ENCODE measurements around the gene AGTPBP1.
"Not testable (repeated sequence)": the region's sequence is repeated elsewhere in the genome, so short reads cannot be mapped to it uniquely, and the experiment has no call there.

AGTPBP1 gene

GRCh38 chr9:85599540-85600105 is 142.1 kb downstream of the AGTPBP1 start:
- no peak for TF ChIP-seq YY1 (IDR thresholded peaks at IDR 0.05; ENCODE audit: insufficient read depth, insufficient read length)
- no peak for TF ChIP-seq SUZ12 (IDR thresholded peaks at IDR 0.05; ENCODE audit: extremely low read depth, insufficient read depth, insufficient read length)
- no peak for TF ChIP-seq ZNF274 (IDR thresholded peaks at IDR 0.05; ENCODE audit: low read depth, low read length)
- Histone ChIP-seq H3K4me1 (ENCODE audit: insufficient read depth, insufficient read length) (peaks cover 12% of the 10 kb centered on the region), H3K27me3 (ENCODE audit: insufficient read depth, insufficient read length) (no peaks in the 10 kb centered on the region), H3K4me3 (ENCODE audit: insufficient read length, low read depth) (no peak overlapping the region), H3K9ac (ENCODE audit: insufficient read length, low read depth) (no peak overlapping the region), H3K36me3 (ENCODE audit: insufficient read depth, insufficient read length, low read length) (peaks cover 3% of the 10 kb centered on the region), H3K9me3 (ENCODE audit: insufficient read depth, low read length) (no peaks in the 10 kb centered on the region)
- no peak for DNase-seq (ENCODE audit: low read depth, low spot score)

- Histone ChIP-seq H3K4me3 (ENCODE audit: insufficient read length, low read depth) (no peak overlapping the region), H3K4me1 (ENCODE audit: insufficient read depth, insufficient read length) (no peaks in the 10 kb centered on the region), H3K9me3 (ENCODE audit: insufficient read depth, low read length) (no peaks in the 10 kb centered on the region), H3K27me3 (ENCODE audit: insufficient read depth, insufficient read length) (no peaks in the 10 kb centered on the region), H3K36me3 (ENCODE audit: insufficient read depth, insufficient read length, low read length) (peaks cover 11% of the 10 kb centered on the region), H3K9ac (ENCODE audit: insufficient read length, low read depth) (no peak overlapping the region)
- TF ChIP-seq ZNF274 (IDR thresholded peaks at IDR 0.05; ENCODE audit: low read depth, low read length): no peak
- TF ChIP-seq SUZ12 (IDR thresholded peaks at IDR 0.05; ENCODE audit: extremely low read depth, insufficient read depth, insufficient read length): no peak
- no peak for TF ChIP-seq YY1 (IDR thresholded peaks at IDR 0.05; ENCODE audit: insufficient read depth, insufficient read length)
- no peak for DNase-seq (ENCODE audit: low read depth, low spot score)
These were observed 147.4 kb downstream of the AGTPBP1 start for GRCh38 chr9:85594316-85594715.

- Histone ChIP-seq H3K27me3 (ENCODE audit: insufficient read depth, insufficient read length) (no peaks in the 10 kb centered on the region), H3K36me3 (ENCODE audit: insufficient read depth, insufficient read length, low read length) (peaks cover 33% of the 10 kb centered on the region), H3K9me3 (ENCODE audit: insufficient read depth, low read length) (no peaks in the 10 kb centered on the region), H3K4me3 (ENCODE audit: insufficient read length, low read depth) (no peak overlapping the region), H3K9ac (ENCODE audit: insufficient read length, low read depth) (no peak overlapping the region), H3K4me1 (ENCODE audit: insufficient read depth, insufficient read length) (no peaks in the 10 kb centered on the region)
- no peak for TF ChIP-seq SUZ12 (IDR thresholded peaks at IDR 0.05; ENCODE audit: extremely low read depth, insufficient read depth, insufficient read length)
- no peak for TF ChIP-seq ZNF274 (IDR thresholded peaks at IDR 0.05; ENCODE audit: low read depth, low read length)
- no peak for TF ChIP-seq YY1 (IDR thresholded peaks at IDR 0.05; ENCODE audit: insufficient read depth, insufficient read length)
- no peak for DNase-seq (ENCODE audit: low read depth, low spot score)
These were observed 155.1 kb downstream of the AGTPBP1 start for GRCh38 chr9:85586684-85587083.

GRCh38 chr9:85577353-85577952 is 164.3 kb downstream of the AGTPBP1 start:
- DNase-seq (ENCODE audit: low read depth, low spot score): no peak
- Histone ChIP-seq H3K9me3 (ENCODE audit: insufficient read depth, low read length) (peaks cover 10% of the 10 kb centered on the region; the same call in 1 of the 2 replicates), H3K4me3 (ENCODE audit: insufficient read length, low read depth) (no peak overlapping the region), H3K36me3 (ENCODE audit: insufficient read depth, insufficient read length, low read length) (peaks cover 2% of the 10 kb centered on the region), H3K4me1 (ENCODE audit: insufficient read depth, insufficient read length) (no peaks in the 10 kb centered on the region), H3K9ac (ENCODE audit: insufficient read length, low read depth) (no peak overlapping the region), H3K27me3 (ENCODE audit: insufficient read depth, insufficient read length) (no peaks in the 10 kb centered on the region)
- TF ChIP-seq YY1 (IDR thresholded peaks at IDR 0.05; ENCODE audit: insufficient read depth, insufficient read length) (no peak), ZNF274 (IDR thresholded peaks at IDR 0.05; ENCODE audit: low read depth, low read length) (no peak), SUZ12 (IDR thresholded peaks at IDR 0.05; ENCODE audit: extremely low read depth, insufficient read depth, insufficient read length) (no peak)

GRCh38 chr9:85575868-85576267 is 165.9 kb downstream of the AGTPBP1 start:
- no peak for TF ChIP-seq ZNF274 (IDR thresholded peaks at IDR 0.05; ENCODE audit: low read depth, low read length)
- TF ChIP-seq YY1 (IDR thresholded peaks at IDR 0.05; ENCODE audit: insufficient read depth, insufficient read length): no peak
- no peak for TF ChIP-seq SUZ12 (IDR thresholded peaks at IDR 0.05; ENCODE audit: extremely low read depth, insufficient read depth, insufficient read length)
- H3K9me3 ChIP-seq (ENCODE audit: insufficient read depth, low read length): peaks cover 10% of the 10 kb centered on the region; the same call in 1 of the 2 replicates
- H3K9ac ChIP-seq (ENCODE audit: insufficient read length, low read depth): no peak overlapping the region
- no peaks in the 10 kb centered on the region for H3K27me3 ChIP-seq (ENCODE audit: insufficient read depth, insufficient read length)
- H3K4me1 ChIP-seq (ENCODE audit: insufficient read depth, insufficient read length): no peaks in the 10 kb centered on the region
- no peak overlapping the region for H3K4me3 ChIP-seq (ENCODE audit: insufficient read length, low read depth)
- no peak for DNase-seq (ENCODE audit: low read depth, low spot score)
- peaks cover 2% of the 10 kb centered on the region for H3K36me3 ChIP-seq (ENCODE audit: insufficient read depth, insufficient read length, low read length)

- H3K27me3 ChIP-seq (ENCODE audit: insufficient read depth, insufficient read length); DNase-seq (ENCODE audit: low read depth, low spot score); H3K9ac ChIP-seq (ENCODE audit: insufficient read length, low read depth); H3K4me1 ChIP-seq (ENCODE audit: insufficient read depth, insufficient read length); H3K4me3 ChIP-seq (ENCODE audit: insufficient read length, low read depth); H3K36me3 ChIP-seq (ENCODE audit: insufficient read depth, insufficient read length, low read length): not testable (repeated sequence)
- peaks cover 10% of the 10 kb centered on the region; the same call in 1 of the 2 replicates for H3K9me3 ChIP-seq (ENCODE audit: insufficient read depth, low read length)
These were observed 168.2 kb downstream of the AGTPBP1 start for GRCh38 chr9:85573546-85573945.

GRCh38 chr9:85572917-85573316 is 168.8 kb downstream of the AGTPBP1 start:
- DNase-seq (ENCODE audit: low read depth, low spot score); H3K27me3 ChIP-seq (ENCODE audit: insufficient read depth, insufficient read length); H3K4me3 ChIP-seq (ENCODE audit: insufficient read length, low read depth); H3K9ac ChIP-seq (ENCODE audit: insufficient read length, low read depth); H3K4me1 ChIP-seq (ENCODE audit: insufficient read depth, insufficient read length); H3K36me3 ChIP-seq (ENCODE audit: insufficient read depth, insufficient read length, low read length): not testable (repeated sequence)
- H3K9me3 ChIP-seq (ENCODE audit: insufficient read depth, low read length): peaks cover 10% of the 10 kb centered on the region; the same call in 1 of the 2 replicates
